Endothelial cell (in vitro differentiated cells): ENCODE data around the gene CDC42EP3. TPM values are rescaled to one million over a fixed set of nuclear protein-coding genes. Genes with fewer than 3 reads are reported as not detected.

Source experiments
- DNase-seq: peaks from one replicate; pipeline ENCODE4 v3.0.0; 2021; ENCODE audit warnings: low spot score
- H3K27ac Mint-ChIP-seq: one replicate; pipeline ENCODE4 v1.8.0; 2021; ENCODE audit warnings: mixed read lengths, inconsistent platforms; ENCODE audit not compliant: unreplicated experiment
- H3K27me3 Mint-ChIP-seq: one replicate; pipeline ENCODE4 v1.8.0; 2021; ENCODE audit warnings: mild to moderate bottlenecking, moderate library complexity, mixed read lengths, inconsistent platforms; ENCODE audit not compliant: unreplicated experiment
- H3K36me3 Mint-ChIP-seq: one replicate; pipeline ENCODE4 v1.8.0; 2021; ENCODE audit warnings: mild to moderate bottlenecking, low read depth, mixed read lengths, inconsistent platforms; ENCODE audit not compliant: unreplicated experiment
- H3K4me1 Mint-ChIP-seq: one replicate; pipeline ENCODE4 v1.8.0; 2021; ENCODE audit warnings: mild to moderate bottlenecking, mixed read lengths, inconsistent platforms; ENCODE audit not compliant: unreplicated experiment
- H3K4me3 Mint-ChIP-seq: one replicate; pipeline ENCODE4 v1.8.0; 2021; ENCODE audit warnings: mild to moderate bottlenecking, mixed read lengths, inconsistent platforms; ENCODE audit not compliant: unreplicated experiment
- H3K9me3 Mint-ChIP-seq: one replicate; pipeline ENCODE4 v1.8.0; 2021; ENCODE audit warnings: mixed read lengths, inconsistent platforms; ENCODE audit not compliant: unreplicated experiment
- CTCF ChIP-seq: fragments of 200-600 bp; sonication (generic); IDR thresholded peaks from one replicate; pipeline ENCODE4 v1.5.0; 2021; ENCODE audit warnings: antibody characterized with exemption; ENCODE audit not compliant: unreplicated experiment
- total RNA-seq: library from RNA; stranded (reverse); fragmentation: NEBNext Ultra II Directional; extraction: Animal tissue kit (Norgen Biotek cat#: 25700); gene quantifications from one replicate; pipeline ENCODE4 v1.2.1, GENCODE V29; 2021; ENCODE audit not compliant: unreplicated experiment

The CDC42EP3 gene
- total RNA-seq, 1 donor from 2014 or later: 53.1 TPM

GRCh38 chr2:37614061-37614738 is 57.2 kb downstream of the CDC42EP3 start:
- Mint-ChIP-seq H3K4me1 (peaks cover 9% of the 10 kb centered on the region), H3K4me3 (no peak overlapping the region), H3K36me3 (no peaks in the 10 kb centered on the region), H3K27ac (no peak overlapping the region), H3K27me3 (peaks cover 6% of the 10 kb centered on the region), H3K9me3 (no peaks in the 10 kb centered on the region)
- no peak for TF ChIP-seq CTCF
- no peak for DNase-seq

- no peak overlapping the region for H3K27ac Mint-ChIP-seq
- DNase-seq: no peak
- H3K4me1 Mint-ChIP-seq: peaks cover 9% of the 10 kb centered on the region
- no peaks in the 10 kb centered on the region for H3K9me3 Mint-ChIP-seq
- TF ChIP-seq CTCF: no peak
- peaks cover 3% of the 10 kb centered on the region for H3K27me3 Mint-ChIP-seq
- no peaks in the 10 kb centered on the region for H3K36me3 Mint-ChIP-seq
- no peak overlapping the region for H3K4me3 Mint-ChIP-seq
Observed at GRCh38 chr2:37612382-37612781, 59.1 kb downstream of the CDC42EP3 start.

- peaks cover 3% of the 10 kb centered on the region for H3K4me1 Mint-ChIP-seq
- TF ChIP-seq CTCF: no peak
- H3K36me3 Mint-ChIP-seq: no peaks in the 10 kb centered on the region
- H3K27me3 Mint-ChIP-seq: no peaks in the 10 kb centered on the region
- no peak overlapping the region for H3K4me3 Mint-ChIP-seq
- no peak for DNase-seq
- no peaks in the 10 kb centered on the region for H3K9me3 Mint-ChIP-seq
- no peak overlapping the region for H3K27ac Mint-ChIP-seq
Observed at GRCh38 chr2:37610638-37611289, 60.7 kb downstream of the CDC42EP3 start.

- H3K36me3 Mint-ChIP-seq: no peaks in the 10 kb centered on the region
- TF ChIP-seq CTCF: no peak
- DNase-seq: no peak
- no peaks in the 10 kb centered on the region for H3K9me3 Mint-ChIP-seq
- H3K27me3 Mint-ChIP-seq: no peaks in the 10 kb centered on the region
- H3K4me3 Mint-ChIP-seq: no peak overlapping the region
- no peak overlapping the region for H3K27ac Mint-ChIP-seq
- H3K4me1 Mint-ChIP-seq: peaks cover 3% of the 10 kb centered on the region
Observed at GRCh38 chr2:37609782-37610181, 61.7 kb downstream of the CDC42EP3 start.

- Mint-ChIP-seq H3K9me3 (no peaks in the 10 kb centered on the region), H3K4me1 (peaks cover 3% of the 10 kb centered on the region), H3K4me3 (no peak overlapping the region), H3K36me3 (no peaks in the 10 kb centered on the region), H3K27me3 (peaks cover 2% of the 10 kb centered on the region), H3K27ac (no peak overlapping the region)
- no peak for DNase-seq
- no peak for TF ChIP-seq CTCF
Observed at GRCh38 chr2:37604716-37605115, 66.7 kb downstream of the CDC42EP3 start.
